ENCODE data around the gene PDLIM1. TPM values are rescaled to one million over a fixed set of nuclear protein-coding genes. Genes with fewer than 3 reads are reported as not detected.

PDLIM1 gene
- total and polyA plus RNA-seq, 2 of the 13 experiments (the other 11 are each of a cell fraction or from before 2014, with no cell fraction given): 119 to 123 TPM

GRCh38 chr10:95336702-95337101, 45.9 kb upstream of the PDLIM1 start:
- ATAC-seq (peak; percentile 49), FAIRE-seq (no peak), DNase-seq (ENCODE audit: low spot score) (no peak)
- POLR2A ChIA-PET: no interaction called here
- intact Hi-C loops (cut with micrococcal nuclease; ENCODE audit: unreplicated experiment) (loop anchor here (2.0 kb wide), 1 partner anchor 26 kb away; no protein-coding TSS in a partner anchor), in situ Hi-C loops (cut with HindIII; ENCODE audit: extremely low pct_ligation_motif_present, low pct_unique_long_range_greater_than_20kb) (no loop called here)
- Histone ChIP-seq H3K27ac (ENCODE audit: extremely low read length, insufficient read depth, low read length) (peak overlapping the region; percentile 60), H2AFZ (ENCODE audit: low read length) (no peak overlapping the region), H4K20me1 (ENCODE audit: insufficient read depth, low read length) (no peaks in the 10 kb centered on the region), H3K4me3 (replicated peaks in 1 of 3; ENCODE audit: insufficient read depth in 1 of 3, low read depth in 2 of 3, low read length in 3 of 3) (no peak overlapping the region), H3K9ac (ENCODE audit: insufficient read depth, low read depth, low read length) (peak overlapping the region; percentile 36), H3K4me1 (ENCODE audit: insufficient read depth, low read length) (peaks cover 73% of the 10 kb centered on the region), H3K36me3 (replicated peaks in 1 of 2; ENCODE audit: control insufficient read depth in 1 of 2, insufficient read depth in 2 of 2, low read length in 2 of 2) (peaks cover 7 to 24% of the 10 kb centered on the region in 2 experiments), H3K9me3 (ENCODE audit: low read length) (no peaks in the 10 kb centered on the region), H3K4me2 (ENCODE audit: low read depth, low read length) (no peak overlapping the region), H3K79me2 (ENCODE audit: insufficient read depth, low read length) (no peaks in the 10 kb centered on the region), H3K27me3 (ENCODE audit: control insufficient read depth in 1 of 2, insufficient read depth in 2 of 2, low read length in 2 of 2) (no peaks in the 10 kb centered on the region)
- 0 out of 2 replicates have a peak, but pooled peaks have one; percentile 9 for TF ChIP-seq ZNF687 (CRISPR knock-in tag; IDR thresholded peaks at IDR 0.05)
- TF ChIP-seq SRSF9 (IDR thresholded peaks at IDR 0.05; ENCODE audit: borderline replicate concordance, insufficient read depth, low read depth, low read length, poor library complexity, severe bottlenecking): no peak
- TF ChIP-seq RAD21 (CRISPR knock-in tag; IDR thresholded peaks at IDR 0.05): peak; percentile 44
- peak; percentile 56 for TF ChIP-seq CTCF (CRISPR knock-in tag; IDR thresholded peaks at IDR 0.05)
- TF ChIP-seq FOXK2 (IDR thresholded peaks at IDR 0.05): no peak
- no peak for TF ChIP-seq MLLT10 (CRISPR knock-in tag; IDR thresholded peaks at IDR 0.05)
- 0 out of 2 replicates have a peak, but pooled peaks have one; percentile 16 for TF ChIP-seq ARID2 (CRISPR knock-in tag; IDR thresholded peaks at IDR 0.05; ENCODE audit: borderline replicate concordance)
- TF ChIP-seq STAG1 (CRISPR knock-in tag; IDR thresholded peaks at IDR 0.05): peak; percentile 62
- CTCF ChIA-PET (ENCODE audit: low intra/inter-chr PET ratio, low total read pairs): interaction anchor here (2.7 kb wide), 1 partner anchor 27 kb away, joined by 9 read pairs; no protein-coding TSS in a partner anchor
- WGBS (ENCODE audit: low lambda C conversion rate): 95% methylated on average over 9 of the region's 9 CpGs
- no TSS peak for BruUV-seq (replicated peaks)
